Right kidney (tissue), 1 donor: ENCODE data around the gene BRCA1.
"Not testable (repeated sequence)": the region's sequence is repeated elsewhere in the genome, so short reads cannot be mapped to it uniquely, and the experiment has no call there.

Source experiments
- DNase-seq: peaks from one replicate; pipeline ENCODE4 v3.0.0-alpha.2; 2016

Gene BRCA1

DNA sequence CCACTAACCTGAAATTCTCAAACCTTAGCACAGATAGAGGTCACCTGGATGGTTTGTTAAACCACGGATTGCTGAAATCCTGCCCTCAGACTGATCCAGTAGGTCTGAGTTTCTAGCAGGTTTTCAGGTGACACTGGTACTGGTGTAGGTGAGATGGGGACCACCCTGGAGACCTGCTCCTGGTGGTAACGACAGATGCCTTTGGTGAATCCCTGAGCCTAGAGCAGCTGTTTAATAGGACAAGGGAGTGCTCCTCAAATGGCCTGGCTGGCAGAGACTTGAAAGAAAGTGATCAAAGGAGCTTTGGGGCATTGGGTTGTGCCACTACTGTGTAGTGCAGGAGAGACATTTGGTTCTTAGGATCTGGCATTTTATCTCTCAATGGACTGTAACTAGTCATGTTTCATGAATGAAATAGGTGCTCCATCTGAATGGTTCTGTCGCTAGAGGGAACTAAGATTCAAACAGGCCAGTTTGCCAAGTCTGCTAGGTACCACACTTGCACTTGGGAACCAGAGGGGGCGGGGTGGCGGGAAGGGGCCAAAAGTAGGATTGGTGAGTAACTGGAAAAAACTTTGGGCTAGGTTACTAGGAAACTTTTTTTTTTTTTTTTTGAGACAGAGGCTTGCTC is 121.5 kb downstream of the BRCA1 start:
- DNase-seq: no peak

DNA sequence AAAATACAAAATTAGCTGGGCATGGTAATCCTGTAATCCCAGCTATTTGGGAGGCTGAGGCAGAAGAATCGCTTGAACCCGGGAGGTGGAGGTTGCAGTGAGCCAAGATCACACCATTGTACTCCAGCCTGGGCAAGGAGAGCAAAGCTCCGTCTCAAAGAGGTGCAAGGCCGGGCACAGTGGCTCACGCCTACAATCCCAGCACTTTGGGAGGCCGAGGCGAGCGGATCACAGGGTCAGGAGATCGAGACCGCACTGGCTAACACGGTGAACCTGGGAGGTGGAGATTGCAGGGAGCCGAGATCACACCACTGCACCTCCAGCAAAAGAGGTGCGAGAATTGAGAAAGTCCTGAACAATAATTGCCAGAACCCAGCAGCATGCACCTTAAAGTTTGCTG is 124.3 kb downstream of the BRCA1 start:
- DNase-seq: not testable (repeated sequence)

- no peak for DNase-seq
These were observed 126.1 kb downstream of the BRCA1 start for GRCh38 chr17:42999003-42999525.

DNA sequence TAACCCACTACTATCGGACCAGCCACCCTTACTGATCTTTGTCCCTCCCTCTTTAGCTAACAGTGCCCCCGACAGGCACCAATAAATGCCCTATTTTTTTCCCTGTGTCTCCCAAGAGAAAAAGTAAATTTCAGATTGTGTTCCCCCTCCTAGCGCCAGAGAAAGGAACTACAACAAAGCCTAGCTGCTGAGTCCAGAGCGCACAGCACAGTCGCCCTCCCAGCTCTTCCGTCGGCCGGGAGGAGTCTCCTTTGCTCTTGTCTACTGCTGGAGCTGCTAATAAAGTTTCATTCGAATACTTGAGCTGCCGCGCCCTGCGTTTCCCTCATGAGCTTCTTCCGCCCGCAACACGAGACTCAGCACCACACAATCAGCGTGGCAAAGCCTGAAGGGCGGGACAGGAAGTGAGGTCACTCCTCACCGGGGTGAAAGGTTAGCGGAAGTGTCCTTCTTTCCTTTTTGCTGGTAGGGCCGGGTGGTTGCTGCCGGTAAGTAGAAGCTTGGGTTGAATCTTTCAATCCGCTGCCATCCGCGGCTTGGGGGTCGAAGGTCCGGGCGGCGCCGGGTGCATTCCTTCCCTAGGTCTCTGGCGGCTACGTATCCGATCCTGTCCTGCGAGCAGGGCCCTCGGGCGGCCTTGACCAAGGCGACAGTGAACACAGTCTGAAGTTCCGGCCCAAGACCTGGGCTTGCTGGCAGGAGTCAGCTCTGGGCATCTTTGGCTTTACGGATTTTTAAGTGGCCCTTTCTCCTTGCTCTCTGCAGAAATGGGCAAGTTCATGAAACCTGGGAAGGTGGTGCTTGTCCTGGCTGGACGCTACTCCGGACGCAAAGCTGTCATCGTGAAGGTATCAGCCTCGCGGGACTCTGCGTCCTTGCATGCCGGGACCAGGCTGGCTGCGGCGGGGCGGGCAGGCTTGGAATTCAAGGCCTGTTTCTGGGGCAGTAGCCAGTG is 126.9 kb downstream of the BRCA1 start, which contains the start of gene RPL27:
RPL27 (plus strand) TSS at position 436 of the 955 bp plus-strand sequence; CDS start at position 768, 332 bp downstream.
- DNase-seq: peak; percentile 96

DNA sequence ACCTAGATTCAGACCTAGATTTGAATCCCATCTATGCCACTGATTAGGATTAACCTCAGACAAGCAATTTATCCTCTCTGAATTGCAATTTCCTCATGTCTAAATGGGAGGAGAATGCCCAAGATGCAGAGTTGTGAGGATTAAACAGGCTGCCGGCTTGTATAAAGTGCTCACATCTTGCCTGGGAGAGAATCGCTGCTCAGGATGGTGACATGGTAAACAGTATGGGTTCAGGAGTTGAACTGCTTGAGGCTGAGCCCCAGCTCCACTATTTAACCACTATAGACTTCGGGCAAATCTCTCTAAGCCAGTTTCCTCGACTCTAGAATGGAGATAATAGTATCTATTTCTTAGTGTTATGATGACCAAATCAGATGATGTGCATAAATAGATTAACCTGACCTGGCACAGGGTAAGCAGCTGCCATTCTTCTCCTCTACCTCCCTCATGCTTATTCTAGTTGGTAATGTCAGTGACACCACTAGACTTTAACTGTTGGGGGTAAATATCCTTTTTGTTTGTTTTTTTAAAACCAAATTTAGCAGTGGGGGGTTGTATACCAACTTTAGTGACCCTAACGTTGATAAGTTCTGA is 127.7 kb downstream of the BRCA1 start:
- DNase-seq: no peak
